NCI-H187 treated with DMSO at 0.1 percent for 48 hours (cell line): ENCODE data around the gene ANO2.

Experiments used
- DNase-seq: peaks from one replicate; lab custom pipeline; 2025; lab: John Stamatoyannopoulos, UW

ANO2 gene

GRCh38 chr12:5515458-5515857, 429.6 kb downstream of the ANO2 start:
- DNase-seq: no peak

DNA sequence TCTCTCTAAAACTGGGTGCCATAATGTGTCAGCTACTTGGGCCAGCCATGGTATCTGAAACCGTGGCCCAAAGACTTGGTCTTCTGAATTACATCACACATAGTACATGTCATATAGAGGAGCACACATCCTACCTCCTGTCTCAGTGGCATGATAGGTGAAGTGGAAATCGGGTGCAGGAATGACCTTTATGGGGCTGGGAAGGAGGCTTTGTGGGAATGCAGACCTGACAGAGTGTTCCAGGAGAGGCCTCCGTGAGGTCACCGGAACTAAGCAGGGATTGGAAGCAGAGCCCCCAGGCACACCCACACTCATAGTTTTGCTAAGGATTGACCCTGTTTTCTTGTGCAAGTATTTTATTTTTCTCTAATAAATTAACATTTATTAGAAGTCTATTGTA, 430.5 kb downstream of the ANO2 start:
- no peak for DNase-seq

DNA sequence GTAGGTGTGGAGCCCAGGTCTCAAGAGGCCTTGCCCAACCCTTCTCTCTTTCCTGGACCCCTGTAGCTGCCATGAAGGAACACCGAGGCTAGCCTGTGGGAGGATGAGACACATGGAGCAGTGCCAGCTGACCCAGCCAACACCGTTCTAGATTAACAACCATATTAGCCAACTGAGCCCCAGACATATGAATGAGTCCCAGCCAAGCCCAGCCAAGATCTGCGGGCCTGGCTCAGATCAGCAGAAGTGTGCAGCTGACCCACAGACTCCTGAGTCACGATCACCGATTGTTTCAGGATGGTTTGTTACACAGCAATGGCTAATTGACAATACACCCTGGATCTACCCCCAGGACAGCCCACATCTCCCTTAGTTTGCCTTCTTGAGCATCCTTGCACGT, 431.0 kb downstream of the ANO2 start:
- no peak for DNase-seq

DNA sequence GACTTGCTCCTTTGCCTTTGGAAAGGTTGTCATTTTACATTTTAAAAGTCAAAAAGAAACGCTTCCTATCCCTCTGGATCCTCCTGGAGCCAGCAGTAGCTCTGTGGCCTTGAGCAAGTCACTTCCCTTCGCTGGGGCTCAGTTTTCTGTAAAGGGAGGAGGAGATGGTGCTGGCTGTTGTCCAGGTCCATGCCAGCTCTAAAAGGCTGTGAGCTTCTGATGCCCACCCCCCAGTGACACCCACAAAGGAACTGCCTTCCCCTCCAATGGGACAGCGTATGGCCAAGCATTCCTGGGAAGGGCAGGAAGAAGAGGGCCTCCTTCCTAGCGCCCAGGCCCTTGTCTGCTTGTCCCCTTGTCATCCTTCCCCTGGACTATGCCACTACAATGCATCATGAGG, 431.7 kb downstream of the ANO2 start:
- DNase-seq: no peak
